A549 (cell line): ENCODE data around the gene OSGEP. TPM values are rescaled to one million over a fixed set of nuclear protein-coding genes. Genes with fewer than 3 reads are reported as not detected.

ENCODE experiments used
- ATAC-seq, 2 experiments: fragments of 200-7000 bp in 1 of 2; fragments of >200 bp in 1 of 2; cut with Nextera tagmentation in 1 of 2; cut with Tn5 transposase in 1 of 2; 3 replicates each; pipeline versions ENCODE4 v1.8.0 to v1.9.1; 2018 to 2020; ENCODE audit warnings: mild to moderate bottlenecking in 1 of 2, moderate library complexity in 1 of 2
- CTCF ChIA-PET: fragments of 300-600 bp; sonication (Branson Sonifier 250); formaldehyde crosslinking; extraction: SDS; loops from one replicate; lab custom pipeline; 2021; ENCODE audit warnings: antibody characterized with exemption, inconsistent platforms; lab: Yijun Ruan, JAX
- POLR2A ChIA-PET: fragments of 350-600 bp; formaldehyde crosslinking; extraction: SDS; loops from one replicate; lab custom pipeline; 2021; ENCODE audit warnings: antibody characterized with exemption, inconsistent platforms; lab: Yijun Ruan, JAX
- DNase-seq, 2 experiments: peaks; one replicate each; pipeline versions ENCODE4 v3.0.0 to v3.0.0-alpha.2; 2011 to 2016; ENCODE audit warnings: low read depth in 1 of 2, low spot score in 1 of 2
- FAIRE-seq: peaks from 2 replicates; lab custom pipeline; 2011; peaks lifted over from hg19 to GRCh38; lab: Jason Lieb, UNC
- H3K27ac ChIP-seq, 2 experiments: fragments of >200 bp; sonication (Bioruptor Twin); formaldehyde crosslinking; 3 replicates each; pipeline ENCODE4 v1.5.1; 2016 to 2017
- H3K4me1 ChIP-seq: fragments of >200 bp; sonication (Bioruptor Twin); formaldehyde crosslinking; 3 replicates; pipeline ENCODE4 v1.6.1; 2016
- H3K4me2 ChIP-seq: fragments of >200 bp; sonication (Bioruptor Twin); formaldehyde crosslinking; 3 replicates; pipeline ENCODE4 v1.6.1; 2016
- H3K4me3 ChIP-seq: fragments of >200 bp; sonication (Bioruptor Twin); formaldehyde crosslinking; 3 replicates; pipeline ENCODE4 v1.5.1; 2016
- H3K9me3 ChIP-seq: fragments of >200 bp; sonication (Bioruptor Twin); formaldehyde crosslinking; 3 replicates; pipeline ENCODE4 v1.6.1; 2016
- ATOH8 ChIP-seq: fragments of 250-450 bp; sonication (Bioruptor Pico); IDR thresholded peaks from 2 replicates; pipeline ENCODE4 v1.5.0; 2020; ENCODE audit warnings: low read depth, mild to moderate bottlenecking, moderate library complexity
- BHLHE40 ChIP-seq: IDR thresholded peaks from 2 replicates; pipeline ENCODE4 v1.6.1; 2012; ENCODE audit warnings: low read depth, low read length, inconsistent platforms
- CBX8 ChIP-seq: fragments of 200-600 bp; sonication (generic); IDR thresholded peaks from 2 replicates; pipeline ENCODE4 v1.6.1; 2016
- CHD2 ChIP-seq: fragments of 150-350 bp; IDR thresholded peaks from 2 replicates; pipeline ENCODE4 v1.6.1; 2014; ENCODE audit warnings: low read length; ENCODE audit not compliant: partially characterized antibody
- CHD4 ChIP-seq: fragments of 200-600 bp; sonication (generic); IDR thresholded peaks from 2 replicates; pipeline ENCODE4 v1.6.1; 2016; ENCODE audit warnings: antibody characterized with exemption, mild to moderate bottlenecking, borderline replicate concordance
- CTCF ChIP-seq: fragments of >200 bp; sonication (Bioruptor Twin); formaldehyde crosslinking; IDR thresholded peaks from 3 replicates; pipeline ENCODE4 v1.5.1; 2016
- E2F6 ChIP-seq: IDR thresholded peaks from 2 replicates; pipeline ENCODE4 v1.6.1; 2012; ENCODE audit warnings: low read depth, borderline replicate concordance
- EHMT2 ChIP-seq: fragments of 200-600 bp; sonication (generic); IDR thresholded peaks from 2 replicates; pipeline ENCODE4 v1.6.1; 2016; ENCODE audit warnings: antibody characterized with exemption, low read depth, mild to moderate bottlenecking, moderate library complexity
- EP300 ChIP-seq, 2 experiments: fragments of >200 bp; sonication (Bioruptor Twin); formaldehyde crosslinking; IDR thresholded peaks; 2 replicates in 1 of 2; 3 replicates in 1 of 2; pipeline ENCODE4 v1.6.1; 2016 to 2017
- FOSB ChIP-seq: fragments of 250-450 bp; sonication (Bioruptor Pico); IDR thresholded peaks from 2 replicates; pipeline ENCODE4 v1.5.0; 2020; ENCODE audit warnings: mild to moderate bottlenecking, moderate library complexity
- FOXS1 ChIP-seq: fragments of 250-450 bp; sonication (Bioruptor Pico); IDR thresholded peaks from 2 replicates; pipeline ENCODE4 v1.5.0; 2020; ENCODE audit warnings: mild to moderate bottlenecking, moderate library complexity
- GATA3 ChIP-seq: IDR thresholded peaks from 2 replicates; pipeline ENCODE4 v1.6.1; 2012; ENCODE audit warnings: borderline replicate concordance
- HES2 ChIP-seq: fragments of >200 bp; sonication (Bioruptor Twin); formaldehyde crosslinking; IDR thresholded peaks from 2 replicates; pipeline ENCODE4 v1.6.1; 2016
- HEYL ChIP-seq: fragments of 250-450 bp; sonication (Bioruptor Pico); IDR thresholded peaks from 2 replicates; pipeline ENCODE4 v1.8.0; 2021; ENCODE audit warnings: mild to moderate bottlenecking, moderate library complexity
- HOXB5 ChIP-seq: fragments of 250-450 bp; sonication (Bioruptor Pico); IDR thresholded peaks from 2 replicates; pipeline ENCODE4 v1.5.0; 2020; ENCODE audit warnings: mild to moderate bottlenecking, moderate library complexity
- KDM1A ChIP-seq: fragments of 200-600 bp; sonication (generic); IDR thresholded peaks from 2 replicates; pipeline ENCODE4 v1.6.1; 2016; ENCODE audit warnings: low read depth, mild to moderate bottlenecking
- MAZ ChIP-seq: fragments of 150-350 bp; IDR thresholded peaks from 2 replicates; pipeline ENCODE4 v1.6.1; 2014; ENCODE audit warnings: antibody characterized with exemption, low read depth, low read length, borderline replicate concordance
- NFE2L2 ChIP-seq: fragments of 150-350 bp; conservative IDR thresholded peaks from 2 replicates; pipeline ENCODE4 v1.6.1; 2014; ENCODE audit warnings: low read length
- NPAS2 ChIP-seq: fragments of 250-450 bp; sonication (Bioruptor Pico); IDR thresholded peaks from 2 replicates; pipeline ENCODE4 v1.8.0; 2022; ENCODE audit warnings: mild to moderate bottlenecking, moderate library complexity, borderline replicate concordance
- PHF8 ChIP-seq: fragments of 200-600 bp; sonication (generic); IDR thresholded peaks from 2 replicates; pipeline ENCODE4 v1.6.1; 2016; ENCODE audit warnings: low read depth, mild to moderate bottlenecking, antibody characterized with exemption, moderate library complexity, borderline replicate concordance
- POLR2A ChIP-seq: IDR thresholded peaks from 2 replicates; pipeline ENCODE4 v1.6.1; 2012; ENCODE audit warnings: mild to moderate bottlenecking, low read length
- RAD21 ChIP-seq, 2 experiments: fragments of >200 bp in 1 of 2; sonication (Bioruptor Twin) in 1 of 2; formaldehyde crosslinking in 1 of 2; IDR thresholded peaks in 1 of 2; conservative IDR thresholded peaks in 1 of 2; 2 replicates in 1 of 2; 3 replicates in 1 of 2; pipeline ENCODE4 v1.6.1; 2012 to 2018; ENCODE audit warnings: inconsistent platforms in 1 of 2
- RARB ChIP-seq: fragments of 250-450 bp; sonication (Bioruptor Pico); IDR thresholded peaks from 2 replicates; pipeline ENCODE4 v1.8.0; 2021; ENCODE audit warnings: mild to moderate bottlenecking, moderate library complexity
- SMC3 ChIP-seq: fragments of >200 bp; sonication (Bioruptor Twin); formaldehyde crosslinking; IDR thresholded peaks from 3 replicates; pipeline ENCODE4 v1.6.1; 2018; ENCODE audit warnings: inconsistent platforms
- SREBF2 ChIP-seq: fragments of 450-650 bp; IDR thresholded peaks from 2 replicates; pipeline ENCODE4 v1.6.1; 2014; ENCODE audit warnings: mild to moderate bottlenecking, moderate library complexity
- TFCP2L1 ChIP-seq: fragments of 250-450 bp; sonication (Bioruptor Pico); IDR thresholded peaks from 2 replicates; pipeline ENCODE4 v1.5.0; 2021; ENCODE audit warnings: mild to moderate bottlenecking
- TP53 ChIP-seq: fragments of 250-450 bp; sonication (Bioruptor Pico); IDR thresholded peaks from 2 replicates; pipeline ENCODE4 v1.5.0; 2021; ENCODE audit warnings: mild to moderate bottlenecking, moderate library complexity
- USF2 ChIP-seq: fragments of 450-650 bp; IDR thresholded peaks from 2 replicates; pipeline ENCODE4 v1.6.1; 2014; ENCODE audit warnings: antibody characterized with exemption
- ZC3H11A ChIP-seq: fragments of 450-650 bp; IDR thresholded peaks from 2 replicates; pipeline ENCODE4 v1.6.1; 2014; ENCODE audit warnings: antibody characterized with exemption, mild to moderate bottlenecking
- ZFP36 ChIP-seq: fragments of 450-650 bp; IDR thresholded peaks from 2 replicates; pipeline ENCODE4 v1.6.1; 2014; ENCODE audit warnings: borderline replicate concordance; ENCODE audit not compliant: partially characterized antibody
- WGBS: methylation state at CpG from one replicate; pipeline ENCODE4 v1.1.6; 2017; ENCODE audit errors: missing lambda C conversion rate; 5-methylcytosine and 5-hydroxymethylcytosine counted together
- polyA plus RNA-seq, 4 experiments: library from polyadenylated mRNA; depleted of rRNA in 3 of 4; stranded (reverse); fragments of >200 nt; fragmentation: RNase III in 1 of 4; extraction: RNeasy Plus Mini Kit Qiagen cat#74134 plus additional on column Dnase treatment in 1 of 4; gene quantifications; 2 replicates in 3 of 4; 3 replicates in 1 of 4; pipeline ENCODE4 v1.2.3, GENCODE V29; 2011 to 2017
- TF ChIP-seq, protein P1 (sequence below): IDR thresholded peaks from 2 replicates; pipeline ENCODE4 v1.6.1; 2012
- TF ChIP-seq, protein P2 (sequence below): fragments of 150-350 bp; IDR thresholded peaks from 2 replicates; pipeline ENCODE4 v1.6.1; 2014; ENCODE audit warnings: low read depth, mild to moderate bottlenecking, low read length
- TF ChIP-seq, protein P3 (sequence below): fragments of >200 bp; sonication (Bioruptor Twin); formaldehyde crosslinking; IDR thresholded peaks from 3 replicates; pipeline ENCODE4 v1.6.1; 2016

OSGEP gene
- polyA plus RNA-seq, 2 of the 4 experiments (the other 2 are of a cell fraction): 30.4 to 33.2 TPM

- ChIA-PET POLR2A (interaction anchor here (0.5 to 2.3 kb wide), 16 partner anchors 8 to 223 kb away, joined by 3 to 44 read pairs (median 4); partner anchors contain the start of genes PARP2, PNP, RNASE4 and TEP1), CTCF (interaction anchor here (1.1 to 2.4 kb wide), 4 partner anchors 46 to 152 kb away, joined by 3 to 8 read pairs (median 6); no protein-coding TSS in a partner anchor)
- WGBS: 5% methylated on average over 22 of the region's 67 CpGs
- H3K4me3 ChIP-seq: peak within 1 kb of the TSS; percentile 85
- FAIRE-seq (peak; percentile 97), ATAC-seq (peak; percentile 94 to 98), DNase-seq (peak; percentile 96 to 100)
- no peaks in the 10 kb centered on the region for H3K9me3 ChIP-seq
- peak within 1 kb of the TSS; percentile 85 for H3K4me2 ChIP-seq
- H3K4me1 ChIP-seq: peaks cover 31% of the 10 kb centered on the region
- H3K27ac ChIP-seq: peak within 1 kb of the TSS; percentile 85 to 92
- TF ChIP-seq CHD4: no peak
- no peak for TF ChIP-seq HES2
- TF ChIP-seq POLR2A: peak; percentile 69
- peak; percentile 42; the same call in 1 of the 2 replicates for TF ChIP-seq FOSB (CRISPR knock-in tag)
- TF ChIP-seq ATOH8 (CRISPR knock-in tag): no peak; the same call in 1 of the 2 replicates
- TF ChIP-seq, protein P1, sequence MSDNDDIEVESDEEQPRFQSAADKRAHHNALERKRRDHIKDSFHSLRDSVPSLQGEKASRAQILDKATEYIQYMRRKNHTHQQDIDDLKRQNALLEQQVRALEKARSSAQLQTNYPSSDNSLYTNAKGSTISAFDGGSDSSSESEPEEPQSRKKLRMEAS: peak; percentile 96
- TF ChIP-seq GATA3: no peak
- 0 out of 2 replicates have a peak, but pooled peaks have one; percentile 57 for TF ChIP-seq FOXS1 (CRISPR knock-in tag)
- no peak for TF ChIP-seq CTCF
- no peak for TF ChIP-seq ZC3H11A
- no peak for TF ChIP-seq SREBF2
- TF ChIP-seq NFE2L2: no peak
- TF ChIP-seq HOXB5 (CRISPR knock-in tag): 0 out of 2 replicates have a peak, but pooled peaks have one; percentile 39
- TF ChIP-seq, protein P2, sequence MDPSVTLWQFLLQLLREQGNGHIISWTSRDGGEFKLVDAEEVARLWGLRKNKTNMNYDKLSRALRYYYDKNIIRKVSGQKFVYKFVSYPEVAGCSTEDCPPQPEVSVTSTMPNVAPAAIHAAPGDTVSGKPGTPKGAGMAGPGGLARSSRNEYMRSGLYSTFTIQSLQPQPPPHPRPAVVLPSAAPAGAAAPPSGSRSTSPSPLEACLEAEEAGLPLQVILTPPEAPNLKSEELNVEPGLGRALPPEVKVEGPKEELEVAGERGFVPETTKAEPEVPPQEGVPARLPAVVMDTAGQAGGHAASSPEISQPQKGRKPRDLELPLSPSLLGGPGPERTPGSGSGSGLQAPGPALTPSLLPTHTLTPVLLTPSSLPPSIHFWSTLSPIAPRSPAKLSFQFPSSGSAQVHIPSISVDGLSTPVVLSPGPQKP: no peak
- peak; percentile 98 for TF ChIP-seq NPAS2
- TF ChIP-seq PHF8: peak; percentile 75; the same call in 1 of the 2 replicates
- TF ChIP-seq USF2: peak; percentile 100
- no peak for TF ChIP-seq SMC3
- TF ChIP-seq CHD2: peak; percentile 36
- TF ChIP-seq EHMT2: no peak
- no peak for TF ChIP-seq RAD21 (conservative IDR thresholded peaks at IDR 0.05 in 1 of 2, IDR thresholded peaks at IDR 0.05 in 1 of 2)
- no peak for TF ChIP-seq CBX8
- TF ChIP-seq KDM1A: no peak
- TF ChIP-seq, protein P3, sequence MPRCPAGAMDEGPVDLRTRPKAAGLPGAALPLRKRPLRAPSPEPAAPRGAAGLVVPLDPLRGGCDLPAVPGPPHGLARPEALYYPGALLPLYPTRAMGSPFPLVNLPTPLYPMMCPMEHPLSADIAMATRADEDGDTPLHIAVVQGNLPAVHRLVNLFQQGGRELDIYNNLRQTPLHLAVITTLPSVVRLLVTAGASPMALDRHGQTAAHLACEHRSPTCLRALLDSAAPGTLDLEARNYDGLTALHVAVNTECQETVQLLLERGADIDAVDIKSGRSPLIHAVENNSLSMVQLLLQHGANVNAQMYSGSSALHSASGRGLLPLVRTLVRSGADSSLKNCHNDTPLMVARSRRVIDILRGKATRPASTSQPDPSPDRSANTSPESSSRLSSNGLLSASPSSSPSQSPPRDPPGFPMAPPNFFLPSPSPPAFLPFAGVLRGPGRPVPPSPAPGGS: peak; percentile 68; the same call in 1 of the 3 replicates
- peak; percentile 94 for TF ChIP-seq BHLHE40
- no peak for TF ChIP-seq ZFP36
- TF ChIP-seq E2F6: peak; percentile 82
- TF ChIP-seq EP300 (IDR thresholded peaks at IDR 0.05): no peak
- 0 out of 2 replicates have a peak, but pooled peaks have one; percentile 52 for TF ChIP-seq TP53 (CRISPR knock-in tag)
- TF ChIP-seq RARB (CRISPR knock-in tag): no peak
- 0 out of 2 replicates have a peak, but pooled peaks have one; percentile 30 for TF ChIP-seq TFCP2L1
- no peak for TF ChIP-seq MAZ
- TF ChIP-seq HEYL (CRISPR knock-in tag): no peak
These were observed 6.9 kb upstream of the OSGEP start, which contains the start of gene PIP4P1 for GRCh38 chr14:20461225-20462141. TSS of gene PIP4P1 (minus strand) at chr14:20461434. CDS start at chr14:20461325, 109 bp downstream.
